Neural crest cell (in vitro differentiated cells): ENCODE measurements around the gene KCNA2. TPM values are rescaled to one million over a fixed set of nuclear protein-coding genes. Genes with fewer than 3 reads are reported as not detected.

ENCODE experiments used
- DNase-seq: peaks from one replicate; pipeline ENCODE4 v3.0.0; 2021; ENCODE audit warnings: low read depth, mixed read lengths, low spot score
- H3K27ac Mint-ChIP-seq: one replicate; pipeline ENCODE4 v1.8.0; 2021; ENCODE audit warnings: mild to moderate bottlenecking, mixed read lengths; ENCODE audit not compliant: unreplicated experiment
- H3K27me3 Mint-ChIP-seq: 2 replicates; pipeline ENCODE4 v1.8.0; 2021; ENCODE audit warnings: low read depth, mild to moderate bottlenecking, mixed read lengths
- H3K36me3 Mint-ChIP-seq: 2 replicates; pipeline ENCODE4 v1.8.0; 2021; ENCODE audit warnings: low read depth, mild to moderate bottlenecking, mixed read lengths
- H3K4me1 Mint-ChIP-seq: 2 replicates; pipeline ENCODE4 v1.8.0; 2021; ENCODE audit warnings: mixed read lengths
- H3K4me3 Mint-ChIP-seq: one replicate; pipeline ENCODE4 v1.8.0; 2021; ENCODE audit warnings: mild to moderate bottlenecking, mixed read lengths
- H3K9me3 Mint-ChIP-seq: 2 replicates; pipeline ENCODE4 v1.8.0; 2021; ENCODE audit warnings: mixed read lengths
- long read RNA-seq: library from polyadenylated mRNA; unstranded; transcript quantifications from one replicate; pipeline ENCODE4 v2.0.0, GENCODE V29; 2020
- total RNA-seq: library from RNA; stranded (reverse); gene quantifications from 2 replicates; pipeline ENCODE4 v1.2.1, GENCODE V29; 2021
- TF ChIP-seq, protein P1 (sequence below): fragments of 200-600 bp; sonication (generic); conservative IDR thresholded peaks from 2 replicates; pipeline ENCODE4 v1.5.0; 2021; ENCODE audit warnings: antibody characterized with exemption, mild to moderate bottlenecking

KCNA2 gene
- total RNA-seq: 2.5 and 2.8 TPM in 2 replicates
- long read RNA-seq, partial matches to known transcripts: 0 of 1 reads
- long read RNA-seq, other reads (novel, unspliced or antisense): 0 of 1 reads

DNA sequence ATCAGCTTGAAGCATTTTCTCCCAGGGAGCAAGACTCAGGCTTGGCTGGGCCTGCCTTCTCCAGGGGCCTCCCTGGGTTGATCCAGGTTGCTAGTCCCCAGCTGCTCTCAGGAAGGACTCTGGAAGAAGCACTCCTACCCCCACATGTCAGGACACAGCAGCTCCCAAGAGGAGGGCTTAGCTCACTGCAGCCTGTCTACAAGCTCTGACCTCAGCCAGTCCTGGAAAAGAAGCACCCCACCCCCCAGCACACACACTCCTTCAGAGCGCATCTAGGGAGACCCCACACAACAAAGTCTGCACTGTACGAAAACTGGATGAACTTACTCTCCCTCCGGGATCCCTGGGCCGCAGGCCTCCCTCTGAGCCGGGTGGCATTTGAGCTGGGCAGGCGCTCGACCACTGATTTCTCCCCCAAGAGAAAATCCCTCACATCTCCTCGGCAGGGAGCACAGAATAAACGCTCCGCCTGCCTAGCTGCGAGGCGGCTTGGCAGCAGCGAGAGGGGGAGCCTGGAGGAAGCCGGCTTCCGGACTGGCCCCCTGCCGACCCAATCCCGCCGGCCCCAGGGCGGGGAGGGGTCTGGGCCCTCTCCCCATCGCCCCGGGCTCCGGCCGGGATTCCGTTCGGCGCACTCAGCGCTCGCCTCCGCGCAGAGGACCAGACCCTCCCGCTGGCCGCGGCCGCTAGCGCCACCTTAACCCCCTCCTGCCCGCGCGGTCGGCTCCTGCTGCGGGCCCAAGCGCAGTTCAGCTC is at the start of gene KCNA2:
TSS of gene KCNA2 (minus strand) at position 458 of the 756 bp plus-strand sequence. CDS start 1,576 bp downstream, outside the sequence.
- H3K27ac Mint-ChIP-seq: peak within 1 kb of the TSS; percentile 43
- TF ChIP-seq, protein P1, sequence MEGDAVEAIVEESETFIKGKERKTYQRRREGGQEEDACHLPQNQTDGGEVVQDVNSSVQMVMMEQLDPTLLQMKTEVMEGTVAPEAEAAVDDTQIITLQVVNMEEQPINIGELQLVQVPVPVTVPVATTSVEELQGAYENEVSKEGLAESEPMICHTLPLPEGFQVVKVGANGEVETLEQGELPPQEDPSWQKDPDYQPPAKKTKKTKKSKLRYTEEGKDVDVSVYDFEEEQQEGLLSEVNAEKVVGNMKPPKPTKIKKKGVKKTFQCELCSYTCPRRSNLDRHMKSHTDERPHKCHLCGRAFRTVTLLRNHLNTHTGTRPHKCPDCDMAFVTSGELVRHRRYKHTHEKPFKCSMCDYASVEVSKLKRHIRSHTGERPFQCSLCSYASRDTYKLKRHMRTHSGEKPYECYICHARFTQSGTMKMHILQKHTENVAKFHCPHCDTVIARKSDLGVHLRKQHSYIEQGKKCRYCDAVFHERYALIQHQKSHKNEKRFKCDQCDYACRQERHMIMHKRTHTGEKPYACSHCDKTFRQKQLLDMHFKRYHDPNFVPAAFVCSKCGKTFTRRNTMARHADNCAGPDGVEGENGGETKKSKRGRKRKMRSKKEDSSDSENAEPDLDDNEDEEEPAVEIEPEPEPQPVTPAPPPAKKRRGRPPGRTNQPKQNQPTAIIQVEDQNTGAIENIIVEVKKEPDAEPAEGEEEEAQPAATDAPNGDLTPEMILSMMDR: no peak
- H3K9me3 Mint-ChIP-seq: no peaks in the 10 kb centered on the region
- peak; percentile 62 for DNase-seq
- peak within 1 kb of the TSS; percentile 89 for H3K4me3 Mint-ChIP-seq
- peaks cover 58% of the 10 kb centered on the region for H3K27me3 Mint-ChIP-seq
- no peaks in the 10 kb centered on the region for H3K36me3 Mint-ChIP-seq
- H3K4me1 Mint-ChIP-seq: peaks cover 15% of the 10 kb centered on the region

DNA sequence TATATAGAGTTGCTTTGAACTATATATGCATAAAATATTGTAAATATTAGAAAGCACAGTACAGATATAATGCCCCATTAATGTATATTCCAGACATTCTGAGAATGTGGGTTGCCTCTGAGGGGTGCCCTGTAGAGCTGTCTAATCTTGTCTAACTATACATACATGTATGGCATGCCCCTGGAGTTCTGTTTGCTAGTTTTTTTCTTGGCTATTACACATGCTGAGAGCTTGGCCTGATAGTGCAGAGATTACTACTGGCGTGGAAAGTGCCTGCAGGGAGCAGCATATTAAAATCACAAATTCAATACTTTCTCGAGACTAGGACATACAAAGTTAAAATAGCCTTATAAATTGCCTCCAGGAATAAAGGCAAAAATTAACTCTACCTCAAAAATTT is 44.5 kb upstream of the KCNA2 start:
- H3K27ac Mint-ChIP-seq: no peak overlapping the region
- H3K9me3 Mint-ChIP-seq: no peaks in the 10 kb centered on the region
- H3K36me3 Mint-ChIP-seq: no peaks in the 10 kb centered on the region
- TF ChIP-seq, protein P1: no peak
- H3K4me3 Mint-ChIP-seq: no peak overlapping the region
- peaks cover 5% of the 10 kb centered on the region for H3K4me1 Mint-ChIP-seq
- no peak for DNase-seq
- H3K27me3 Mint-ChIP-seq: peaks cover 26% of the 10 kb centered on the region

DNA sequence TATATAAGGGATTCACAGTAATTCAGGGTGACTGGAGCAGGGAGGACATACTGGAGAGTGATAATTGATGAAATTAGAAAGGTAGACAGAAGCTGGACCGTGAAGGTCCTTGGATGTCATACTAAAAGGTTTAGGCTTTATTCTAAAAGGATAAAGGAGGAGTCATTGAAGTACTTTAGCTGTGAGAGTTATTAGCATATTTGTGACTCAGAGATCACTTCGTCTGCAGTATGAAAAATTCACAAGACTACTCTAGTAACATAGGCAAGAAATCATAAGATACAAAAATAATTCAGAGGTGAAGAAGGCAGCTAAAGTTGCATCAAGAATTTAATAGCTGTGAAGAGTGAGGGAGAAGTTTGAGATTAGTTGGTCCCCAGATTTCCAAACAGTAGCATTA is 42.3 kb upstream of the KCNA2 start:
- H3K27ac Mint-ChIP-seq: no peak overlapping the region
- H3K27me3 Mint-ChIP-seq: peaks cover 27% of the 10 kb centered on the region
- H3K9me3 Mint-ChIP-seq: no peaks in the 10 kb centered on the region
- H3K4me1 Mint-ChIP-seq: peaks cover 13% of the 10 kb centered on the region
- no peak overlapping the region for H3K4me3 Mint-ChIP-seq
- TF ChIP-seq, protein P1: no peak
- no peaks in the 10 kb centered on the region for H3K36me3 Mint-ChIP-seq
- no peak for DNase-seq

- TF ChIP-seq, protein P1: no peak
- Mint-ChIP-seq H3K27me3 (peaks cover 32% of the 10 kb centered on the region), H3K9me3 (no peaks in the 10 kb centered on the region), H3K4me1 (peaks cover 8% of the 10 kb centered on the region), H3K27ac (no peak overlapping the region), H3K4me3 (no peak overlapping the region), H3K36me3 (no peaks in the 10 kb centered on the region)
- DNase-seq: no peak
Measured at GRCh38 chr1:110647254-110647891, 41.2 kb upstream of the KCNA2 start.

DNA sequence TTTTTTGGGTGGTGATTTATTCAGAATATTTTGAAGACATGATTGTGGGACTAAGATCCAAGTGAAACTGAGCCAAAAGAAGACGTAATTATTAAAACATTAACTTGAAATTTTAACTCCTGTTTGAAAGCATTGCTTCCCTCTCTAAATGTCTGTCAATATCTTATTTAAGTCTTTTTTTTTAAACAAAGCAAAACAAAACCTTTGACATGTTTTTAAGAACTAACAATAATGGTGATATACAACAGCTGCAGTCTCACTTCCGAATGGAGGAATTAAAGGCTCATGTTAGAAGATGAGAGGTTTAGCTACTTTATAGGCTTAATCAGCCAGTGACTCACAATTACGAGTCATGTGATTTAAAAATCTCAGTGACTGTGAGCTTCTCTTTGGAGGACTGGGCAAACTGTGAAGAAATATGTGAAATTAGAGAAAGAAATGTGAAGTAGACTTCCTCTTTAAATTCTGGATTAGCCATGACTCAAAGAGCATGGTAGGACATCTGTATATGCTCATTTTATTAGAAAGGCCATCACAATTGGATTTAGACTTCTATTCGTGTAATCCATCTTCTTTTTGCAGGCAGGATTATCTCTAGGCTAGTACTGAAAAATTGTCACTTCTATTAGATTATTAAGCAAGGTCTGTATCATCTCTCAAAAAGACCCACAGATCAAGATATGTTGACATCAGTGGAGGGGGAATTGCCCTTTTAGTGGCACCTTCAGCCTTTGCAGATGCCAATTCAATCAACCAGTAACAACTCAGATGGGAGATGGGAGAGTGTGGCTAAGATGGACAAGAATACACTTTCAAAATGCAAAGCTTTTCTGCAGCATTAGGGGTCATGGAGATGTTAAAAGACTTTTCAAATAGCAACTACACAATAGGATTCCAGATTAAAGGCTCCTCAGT is 39.9 kb upstream of the KCNA2 start:
- Mint-ChIP-seq H3K9me3 (no peaks in the 10 kb centered on the region), H3K4me1 (peaks cover 8% of the 10 kb centered on the region), H3K27me3 (peaks cover 33% of the 10 kb centered on the region), H3K4me3 (no peak overlapping the region), H3K36me3 (no peaks in the 10 kb centered on the region), H3K27ac (no peak overlapping the region)
- TF ChIP-seq, protein P1: no peak
- no peak for DNase-seq
